Activated T-cell treated with anti-CD3 and anti-CD28 coated beads, Interleukin-2, amount 50 U/mL, for 24 hours (primary cell): ENCODE measurements around the gene CUL9.

Experiments used
- DNase-seq: peaks from one replicate; pipeline ENCODE4 v3.0.0-alpha.2; 2020
- H3K27ac Mint-ChIP-seq: 2 replicates; pipeline ENCODE4 v1.8.0; 2020; ENCODE audit warnings: mild to moderate bottlenecking, mixed read lengths
- H3K27me3 Mint-ChIP-seq: 2 replicates; pipeline ENCODE4 v1.8.0; 2020; ENCODE audit warnings: mixed read lengths
- H3K36me3 Mint-ChIP-seq: 2 replicates; pipeline ENCODE4 v1.8.0; 2020; ENCODE audit warnings: low read depth, mixed read lengths
- H3K4me1 Mint-ChIP-seq: 2 replicates; pipeline ENCODE4 v1.8.0; 2020; ENCODE audit warnings: low read depth, mixed read lengths
- H3K4me3 Mint-ChIP-seq: 2 replicates; pipeline ENCODE4 v1.8.0; 2020; ENCODE audit warnings: mild to moderate bottlenecking, moderate library complexity, mixed read lengths
- H3K9me3 Mint-ChIP-seq: 2 replicates; pipeline ENCODE4 v1.8.0; 2020; ENCODE audit warnings: mixed read lengths

The CUL9 gene

GRCh38 chr6:43242908-43243663, 61.1 kb downstream of the CUL9 start, which contains the start of gene TTBK1:
Gene TTBK1 (plus strand): TSS chr6:43243481. CDS start chr6:43246661, 3,180 bp downstream.
- Mint-ChIP-seq H3K4me3 (no peak within 1 kb of the TSS), H3K36me3 (no peaks in the 10 kb centered on the region), H3K27ac (no peak within 1 kb of the TSS), H3K9me3 (no peaks in the 10 kb centered on the region), H3K27me3 (peaks cover 16% of the 10 kb centered on the region), H3K4me1 (peaks cover 18% of the 10 kb centered on the region)
- no peak for DNase-seq

GRCh38 chr6:43243664-43244321, 61.8 kb downstream of the CUL9 start:
- Mint-ChIP-seq H3K4me3 (no peak overlapping the region), H3K27ac (no peak overlapping the region), H3K27me3 (peaks cover 16% of the 10 kb centered on the region), H3K9me3 (no peaks in the 10 kb centered on the region), H3K4me1 (peaks cover 19% of the 10 kb centered on the region), H3K36me3 (no peaks in the 10 kb centered on the region)
- DNase-seq, result no peak

- no peak for DNase-seq
- no peaks in the 10 kb centered on the region for H3K9me3 Mint-ChIP-seq
- peak overlapping the region; percentile 77 for H3K4me3 Mint-ChIP-seq
- peak overlapping the region; percentile 88 for H3K27ac Mint-ChIP-seq
- peaks cover 27% of the 10 kb centered on the region for H3K4me1 Mint-ChIP-seq
- no peaks in the 10 kb centered on the region for H3K36me3 Mint-ChIP-seq
- H3K27me3 Mint-ChIP-seq, result peaks cover 10% of the 10 kb centered on the region
Observed at GRCh38 chr6:43246301-43247113, 64.5 kb downstream of the CUL9 start.

- peak overlapping the region; percentile 77 for H3K4me3 Mint-ChIP-seq
- peaks cover 17% of the 10 kb centered on the region for H3K27me3 Mint-ChIP-seq
- no peaks in the 10 kb centered on the region for H3K36me3 Mint-ChIP-seq
- H3K4me1 Mint-ChIP-seq, result peaks cover 31% of the 10 kb centered on the region
- peak; percentile 87 for DNase-seq
- H3K27ac Mint-ChIP-seq, result peak overlapping the region; percentile 88
- no peaks in the 10 kb centered on the region for H3K9me3 Mint-ChIP-seq
Observed at GRCh38 chr6:43247114-43247999, 65.4 kb downstream of the CUL9 start.

- no peak overlapping the region for H3K4me3 Mint-ChIP-seq
- H3K27ac Mint-ChIP-seq, result peak overlapping the region; percentile 88
- H3K36me3 Mint-ChIP-seq, result no peaks in the 10 kb centered on the region
- peaks cover 32% of the 10 kb centered on the region for H3K4me1 Mint-ChIP-seq
- no peak for DNase-seq
- H3K9me3 Mint-ChIP-seq, result no peaks in the 10 kb centered on the region
- peaks cover 23% of the 10 kb centered on the region for H3K27me3 Mint-ChIP-seq
Observed at GRCh38 chr6:43248101-43248500, 66.1 kb downstream of the CUL9 start.

GRCh38 chr6:43248791-43249190, 66.8 kb downstream of the CUL9 start:
- Mint-ChIP-seq H3K27ac (no peak overlapping the region), H3K4me3 (no peak overlapping the region), H3K4me1 (peaks cover 35% of the 10 kb centered on the region), H3K27me3 (peaks cover 28% of the 10 kb centered on the region), H3K36me3 (no peaks in the 10 kb centered on the region), H3K9me3 (no peaks in the 10 kb centered on the region)
- no peak for DNase-seq

GRCh38 chr6:43250992-43251373, 69.0 kb downstream of the CUL9 start:
- Mint-ChIP-seq H3K27me3 (peaks cover 32% of the 10 kb centered on the region), H3K4me1 (peaks cover 41% of the 10 kb centered on the region), H3K9me3 (no peaks in the 10 kb centered on the region), H3K4me3 (no peak overlapping the region), H3K36me3 (no peaks in the 10 kb centered on the region), H3K27ac (no peak overlapping the region)
- no peak for DNase-seq

GRCh38 chr6:43253401-43253800, 71.4 kb downstream of the CUL9 start:
- Mint-ChIP-seq H3K4me3 (no peak overlapping the region), H3K36me3 (no peaks in the 10 kb centered on the region), H3K27ac (no peak overlapping the region), H3K27me3 (peaks cover 32% of the 10 kb centered on the region), H3K9me3 (no peaks in the 10 kb centered on the region), H3K4me1 (peaks cover 33% of the 10 kb centered on the region)
- no peak for DNase-seq

GRCh38 chr6:43254138-43254817, 72.3 kb downstream of the CUL9 start:
- Mint-ChIP-seq H3K27ac (peak overlapping the region; percentile 23), H3K9me3 (no peaks in the 10 kb centered on the region)

GRCh38 chr6:43254846-43255245, 72.8 kb downstream of the CUL9 start:
- H3K4me1 Mint-ChIP-seq, result peaks cover 33% of the 10 kb centered on the region
- peaks cover 32% of the 10 kb centered on the region for H3K27me3 Mint-ChIP-seq
- no peak overlapping the region for H3K27ac Mint-ChIP-seq
- no peak for DNase-seq
- H3K36me3 Mint-ChIP-seq, result no peaks in the 10 kb centered on the region
- no peak overlapping the region for H3K4me3 Mint-ChIP-seq
- no peaks in the 10 kb centered on the region for H3K9me3 Mint-ChIP-seq

More at GRCh38 chr6:43254138-43254817, 72.3 kb downstream of the CUL9 start:
- no peak overlapping the region for H3K4me3 Mint-ChIP-seq
- DNase-seq, result no peak
- no peaks in the 10 kb centered on the region for H3K36me3 Mint-ChIP-seq
- H3K27me3 Mint-ChIP-seq, result peaks cover 32% of the 10 kb centered on the region
- peaks cover 33% of the 10 kb centered on the region for H3K4me1 Mint-ChIP-seq

GRCh38 chr6:43255408-43256054, 73.5 kb downstream of the CUL9 start:
- H3K27me3 Mint-ChIP-seq, result peaks cover 32% of the 10 kb centered on the region
- H3K27ac Mint-ChIP-seq, result no peak overlapping the region
- H3K4me1 Mint-ChIP-seq, result peaks cover 33% of the 10 kb centered on the region
- no peak for DNase-seq
- no peak overlapping the region for H3K4me3 Mint-ChIP-seq
- no peaks in the 10 kb centered on the region for H3K36me3 Mint-ChIP-seq
- no peaks in the 10 kb centered on the region for H3K9me3 Mint-ChIP-seq

GRCh38 chr6:43256670-43257366, 74.8 kb downstream of the CUL9 start:
- DNase-seq, result no peak
- H3K4me3 Mint-ChIP-seq, result no peak overlapping the region
- H3K4me1 Mint-ChIP-seq, result peaks cover 20% of the 10 kb centered on the region
- H3K27ac Mint-ChIP-seq, result no peak overlapping the region
- no peaks in the 10 kb centered on the region for H3K9me3 Mint-ChIP-seq
- H3K36me3 Mint-ChIP-seq, result no peaks in the 10 kb centered on the region
- peaks cover 19% of the 10 kb centered on the region for H3K27me3 Mint-ChIP-seq
